ENCODE measurements around the gene MSMO1. TPM values are rescaled to one million over a fixed set of nuclear protein-coding genes. Genes with fewer than 3 reads are reported as not detected.

MSMO1 gene
- total RNA-seq, 2 donors from 2014 or later = 59.1 to 60.2 TPM

Other genes with a start within 250 kb of the MSMO1 start
- 10 to 100 TPM; 12.2 to 15.5 TPM for gene TMEM192, start 214.8 kb upstream of the MSMO1 start, total RNA-seq
- 10 to 100 TPM; 53.7 to 80.1 TPM for gene KLHL2, start 120.1 kb upstream of the MSMO1 start, total RNA-seq
- gene CPE, start 51.3 kb downstream of the MSMO1 start, total RNA-seq = not detected

Measured in natural killer cell treated with Interleukin-12 subunit alpha and Interleukin-12 subunit beta and Interleukin-15 and Interleukin-18, amount 100 ng/mL, for 72 hours (primary cell).